HepG2 (cell line): ENCODE data around the gene ZNF442. TPM values are rescaled to one million over a fixed set of nuclear protein-coding genes. Genes with fewer than 3 reads are reported as not detected.

Experiments used
- MXI1 ChIP-seq: IDR thresholded peaks from 3 replicates; pipeline ENCODE4 v1.6.1; 2012; ENCODE audit warnings: low read depth, low read length, inconsistent platforms, borderline replicate concordance
- NFIB ChIP-seq: sonication (generic); formaldehyde crosslinking; IDR thresholded peaks from 2 replicates; pipeline ENCODE4 v1.9.0; 2021; ENCODE audit warnings: missing genetic modification reagents, mild to moderate bottlenecking, borderline replicate concordance
- SMC3 ChIP-seq: IDR thresholded peaks from 2 replicates; pipeline ENCODE4 v1.6.1; 2011; ENCODE audit warnings: low read length, improper control_type of control experiment
- SOX13 ChIP-seq, 3 experiments: fragments of 450-650 bp in 1 of 3; sonication (generic) in 1 of 3; formaldehyde crosslinking in 1 of 3; IDR thresholded peaks in 2 of 3; conservative IDR thresholded peaks in 1 of 3; 2 replicates each; pipeline versions ENCODE4 v1.5.0 to v1.6.1; 2016 to 2020; ENCODE audit warnings: antibody characterized with exemption in 1 of 3, mild to moderate bottlenecking in 1 of 3, missing compliant biosample characterization in 1 of 3, missing genetic modification reagents in 1 of 3, moderate library complexity in 1 of 3
- STAT6 ChIP-seq: sonication (generic); formaldehyde crosslinking; IDR thresholded peaks from 2 replicates; pipeline ENCODE4 v1.4.0; 2020; ENCODE audit warnings: missing genetic modification reagents, mild to moderate bottlenecking, borderline replicate concordance
- ZNF282 ChIP-seq: fragments of 450-650 bp; IDR thresholded peaks from 2 replicates; pipeline ENCODE4 v1.6.1; 2018; ENCODE audit not compliant: partially characterized antibody
- ZNF318 ChIP-seq: sonication (generic); formaldehyde crosslinking; IDR thresholded peaks from 2 replicates; pipeline ENCODE4 v1.4.0; 2020; ENCODE audit warnings: mild to moderate bottlenecking, missing genetic modification reagents
- ZNF619 ChIP-seq: sonication (generic); formaldehyde crosslinking; IDR thresholded peaks from 2 replicates; pipeline ENCODE4 v1.4.0; 2020; ENCODE audit warnings: mild to moderate bottlenecking, missing genetic modification reagents
- ZNF691 ChIP-seq: sonication (generic); formaldehyde crosslinking; IDR thresholded peaks from 2 replicates; pipeline ENCODE4 v1.4.0; 2020; ENCODE audit warnings: missing genetic modification reagents, low read depth, mild to moderate bottlenecking, borderline replicate concordance
- ZNF720 ChIP-seq: sonication (generic); formaldehyde crosslinking; IDR thresholded peaks from 2 replicates; pipeline ENCODE4 v1.4.0; 2020; ENCODE audit warnings: missing genetic modification reagents
- ZSCAN29 ChIP-seq: sonication (generic); formaldehyde crosslinking; conservative IDR thresholded peaks from 2 replicates; pipeline ENCODE4 v1.4.0; 2020; ENCODE audit warnings: mild to moderate bottlenecking, missing genetic modification reagents
- polyA plus RNA-seq, 8 experiments: library from polyadenylated mRNA; depleted of rRNA in 3 of 8; stranded (reverse) in 7 of 8; unstranded in 1 of 8; fragments of >200 nt; fragmentation: Illumina TruSeq in 4 of 8; extraction: Trizol in 4 of 8; gene quantifications; 2 replicates each; pipeline versions ENCODE4 v1.2.1 to v1.2.3, GENCODE V29; 2011 to 2016; ENCODE audit warnings: low read depth in 4 of 8, missing spikeins in 1 of 8, mixed read lengths in 1 of 8; ENCODE audit not compliant: insufficient read depth in 1 of 8
- total RNA-seq, 5 experiments: library from RNA; depleted of rRNA; stranded (reverse); fragments of >200 nt; fragmentation: Illumina TruSeq; extraction: Trizol; gene quantifications; 2 replicates each; pipeline ENCODE4 v1.2.3, GENCODE V29; 2016; ENCODE audit warnings: low read depth in 1 of 5

ZNF442 gene
- total and polyA plus RNA-seq, 2 of the 13 experiments (the other 11 are each of a cell fraction or from before 2014, with no cell fraction given), result 1.0 to 6.0 TPM

DNA sequence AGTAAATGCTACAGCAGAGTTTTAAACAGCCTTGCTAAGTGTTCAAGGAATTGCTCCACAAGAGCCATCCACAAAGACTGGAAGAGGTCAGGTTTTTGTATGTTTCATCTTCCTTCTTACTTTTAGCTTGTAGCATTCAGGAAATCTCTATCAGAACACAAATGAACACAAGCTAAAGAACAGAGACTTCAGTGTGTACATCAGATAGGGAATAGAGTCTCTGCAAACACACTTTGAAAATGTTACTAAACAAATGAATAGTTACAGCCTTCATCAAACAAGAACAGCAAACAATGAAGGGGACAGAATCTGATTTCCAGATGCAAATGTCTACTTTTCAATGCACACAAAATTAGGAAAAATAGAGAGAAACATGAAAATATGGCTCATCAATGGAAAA lies 39.8 kb downstream of the ZNF442 start (continued):
- TF ChIP-seq STAT6 (CRISPR knock-in tag) (no peak), NFIB (CRISPR knock-in tag) (no peak), ZNF720 (no peak), SMC3 (no peak), ZNF318 (CRISPR knock-in tag) (no peak), ZSCAN29 (CRISPR knock-in tag) (no peak), SOX13 (IDR thresholded peaks at IDR 0.05) (no peak), SOX13 (CRISPR knock-in tag; conservative IDR thresholded peaks at IDR 0.05 in 1 of 2, IDR thresholded peaks at IDR 0.05 in 1 of 2) (peak in 1 of 2 experiments; percentile 84; a peak in 2 of 4 replicates), MXI1 (no peak), ZNF282 (no peak), ZNF619 (CRISPR knock-in tag) (no peak), ZNF691 (CRISPR knock-in tag) (no peak)
